Activated T-cell treated with anti-CD3 and anti-CD28 coated beads, Interleukin-2, amount 50 U/mL, for 48 hours (primary cell): Measurements from ENCODE around the gene PELI2.

Experiments used
- DNase-seq, 2 experiments: peaks; one replicate each; pipeline ENCODE4 v3.0.0-alpha.2; 2020

Gene PELI2

GRCh38 chr14:56268673-56269072 lies 150.5 kb downstream of the PELI2 start:
- DNase-seq, result no peak

GRCh38 chr14:56270921-56271320 lies 152.7 kb downstream of the PELI2 start:
- no peak for DNase-seq

- no peak for DNase-seq
Measured at GRCh38 chr14:56271970-56272369, 153.8 kb downstream of the PELI2 start.

- no peak for DNase-seq
Measured at GRCh38 chr14:56273155-56273554, 154.9 kb downstream of the PELI2 start.

- DNase-seq, result no peak
Measured at GRCh38 chr14:56273951-56274350, 155.7 kb downstream of the PELI2 start.

- no peak for DNase-seq
Measured at GRCh38 chr14:56274556-56274955, 156.3 kb downstream of the PELI2 start.

- no peak for DNase-seq
Measured at GRCh38 chr14:56276108-56276507, 157.9 kb downstream of the PELI2 start.

- DNase-seq, result no peak
Measured at GRCh38 chr14:56278383-56278782, 160.2 kb downstream of the PELI2 start.

- no peak for DNase-seq
Measured at GRCh38 chr14:56280843-56281242, 162.6 kb downstream of the PELI2 start.

GRCh38 chr14:56282179-56282578 lies 164.0 kb downstream of the PELI2 start:
- no peak for DNase-seq

- no peak for DNase-seq
Measured at GRCh38 chr14:56284641-56285040, 166.4 kb downstream of the PELI2 start.

GRCh38 chr14:56289155-56289554 lies 170.9 kb downstream of the PELI2 start:
- no peak for DNase-seq

- no peak for DNase-seq
Measured at GRCh38 chr14:56290195-56290594, 172.0 kb downstream of the PELI2 start.

GRCh38 chr14:56292970-56293369 lies 174.8 kb downstream of the PELI2 start:
- no peak for DNase-seq

GRCh38 chr14:56293506-56293905 lies 175.3 kb downstream of the PELI2 start:
- DNase-seq, result no peak

GRCh38 chr14:56294128-56294527 lies 175.9 kb downstream of the PELI2 start:
- no peak for DNase-seq

- no peak for DNase-seq
Measured at GRCh38 chr14:56295743-56296142, 177.5 kb downstream of the PELI2 start.

GRCh38 chr14:56297449-56297848 lies 179.2 kb downstream of the PELI2 start:
- DNase-seq, result no peak

- DNase-seq, result no peak
Measured at GRCh38 chr14:56299306-56299984, 181.2 kb downstream of the PELI2 start.

GRCh38 chr14:56300495-56300894 lies 182.3 kb downstream of the PELI2 start:
- no peak for DNase-seq

GRCh38 chr14:56304456-56304855 lies 186.2 kb downstream of the PELI2 start:
- DNase-seq, result no peak

- no peak for DNase-seq
Measured at GRCh38 chr14:56309198-56309597, 191.0 kb downstream of the PELI2 start.

- no peak for DNase-seq
Measured at GRCh38 chr14:56310643-56311042, 192.4 kb downstream of the PELI2 start.

GRCh38 chr14:56313789-56314188 lies 195.6 kb downstream of the PELI2 start:
- no peak for DNase-seq

- DNase-seq, result no peak
Measured at GRCh38 chr14:56318393-56319115, 200.3 kb downstream of the PELI2 start.
